GM12878 (cell line): Measurements from ENCODE around the gene SWI5. TPM values are rescaled to one million over a fixed set of nuclear protein-coding genes. Genes with fewer than 3 reads are reported as not detected.

Experiments used
- ATAC-seq: fragments of 200-7000 bp; cut with Tn5 transposase; 3 replicates; pipeline ENCODE4 v1.9.1; 2020; ENCODE audit warnings: mild to moderate bottlenecking, moderate library complexity
- BruUV-seq: library from RNA; stranded (reverse); fragments of 400-500 nt; replicated peaks from 2 replicates; lab custom pipeline; 2021; lab: Mats Ljungman, UMichigan
- CTCF ChIA-PET: fragments of 300-600 bp; sonication (Branson Sonifier 250); formaldehyde crosslinking; extraction: SDS; loops from one replicate; lab custom pipeline; 2021; ENCODE audit warnings: inconsistent platforms; lab: Yijun Ruan, JAX
- POLR2A ChIA-PET: fragments of 350-600 bp; formaldehyde crosslinking; extraction: SDS; loops from one replicate; lab custom pipeline; 2021; ENCODE audit warnings: inconsistent platforms; lab: Charles Lee
- RAD21 ChIA-PET: fragments of 300-600 bp; sonication (Branson Sonifier 250); formaldehyde crosslinking; loops from one replicate; lab custom pipeline; 2023; ENCODE audit warnings: antibody characterized with exemption; ENCODE audit not compliant: unreplicated experiment; lab: Charles Lee
- SMC1A ChIA-PET: fragments of 300-600 bp; sonication (Branson Sonifier 250); formaldehyde crosslinking; loops from one replicate; lab custom pipeline; 2023; ENCODE audit not compliant: unreplicated experiment, uncharacterized antibody; lab: Charles Lee
- DNase-seq: peaks from one replicate; pipeline ENCODE4 v3.0.0-alpha.2; 2011; ENCODE audit warnings: low read depth, low spot score
- FAIRE-seq: peaks from 3 replicates; lab custom pipeline; 2011; peaks lifted over from hg19 to GRCh38; lab: Jason Lieb, UNC
- H2AFZ ChIP-seq: 2 replicates; pipeline ENCODE4 v1.6.0; 2011; ENCODE audit warnings: low read depth, low read length, control low read depth; ENCODE audit not compliant: control insufficient read depth
- H3K27ac ChIP-seq: 2 replicates; pipeline ENCODE4 v1.5.1; 2011; ENCODE audit warnings: control low read depth; ENCODE audit not compliant: control insufficient read depth, insufficient read depth
- H3K27me3 ChIP-seq, 2 experiments: replicated peaks in 1 of 2; 2 replicates each; pipeline versions ENCODE4 v1.6.0 to v1.6.1; 2011; ENCODE audit warnings: low read length in 1 of 2; ENCODE audit not compliant: control insufficient read depth in 2 of 2, insufficient read depth in 2 of 2
- H3K36me3 ChIP-seq, 2 experiments: 2 replicates each; pipeline ENCODE4 v1.5.1; 2011; ENCODE audit warnings: low read length in 1 of 2; ENCODE audit not compliant: control insufficient read depth in 2 of 2, insufficient read depth in 2 of 2
- H3K4me1 ChIP-seq: 2 replicates; pipeline ENCODE4 v1.6.1; 2011; ENCODE audit warnings: mild to moderate bottlenecking, low read length, moderate library complexity, mixed read lengths; ENCODE audit not compliant: control insufficient read depth, insufficient read depth
- H3K4me2 ChIP-seq: 2 replicates; pipeline ENCODE4 v1.6.0; 2011; ENCODE audit warnings: control low read depth; ENCODE audit not compliant: control insufficient read depth, insufficient read depth
- H3K4me3 ChIP-seq: fragments of 200-600 bp; sonication (generic); 2 replicates; pipeline ENCODE4 v1.5.1; 2016
- H3K79me2 ChIP-seq: 2 replicates; pipeline ENCODE4 v1.6.0; 2011; ENCODE audit warnings: low read length; ENCODE audit not compliant: control insufficient read depth, insufficient read depth
- H3K9ac ChIP-seq: 2 replicates; pipeline ENCODE4 v1.8.0; 2011; ENCODE audit warnings: low read length, control low read depth, mixed read lengths; ENCODE audit not compliant: control insufficient read depth, insufficient read depth
- H3K9me3 ChIP-seq: replicated peaks from 3 replicates; pipeline ENCODE4 v1.5.1; 2011; ENCODE audit warnings: mild to moderate bottlenecking, low read length; ENCODE audit not compliant: control insufficient read depth, insufficient read depth
- H4K20me1 ChIP-seq: 2 replicates; pipeline ENCODE4 v1.6.0; 2011; ENCODE audit not compliant: control insufficient read depth, insufficient read depth
- NFXL1 ChIP-seq: fragments of 450-650 bp; IDR thresholded peaks from 2 replicates; pipeline ENCODE4 v1.6.1; 2017; ENCODE audit warnings: antibody characterized with exemption, mild to moderate bottlenecking, borderline replicate concordance
- NR2F1 ChIP-seq: fragments of 450-650 bp; conservative IDR thresholded peaks from 2 replicates; pipeline ENCODE4 v1.6.1; 2017; ENCODE audit warnings: mild to moderate bottlenecking
- POU2F2 ChIP-seq: IDR thresholded peaks from 3 replicates; pipeline ENCODE4 v1.6.1; 2011; ENCODE audit warnings: low read depth, mild to moderate bottlenecking, low read length, borderline replicate concordance
- RFX5 ChIP-seq: IDR thresholded peaks from 2 replicates; pipeline ENCODE4 v1.6.1; 2011; ENCODE audit warnings: low read depth, low read length, improper control_type of control experiment
- STAT3 ChIP-seq: IDR thresholded peaks from 2 replicates; pipeline ENCODE4 v1.6.1; 2011; ENCODE audit warnings: low read depth, low read length, improper control_type of control experiment
- TAF1 ChIP-seq: IDR thresholded peaks from 2 replicates; pipeline ENCODE4 v1.6.1; 2011; ENCODE audit warnings: mild to moderate bottlenecking, low read depth, low read length, borderline replicate concordance
- TARDBP ChIP-seq: IDR thresholded peaks from 2 replicates; pipeline ENCODE4 v1.6.1; 2016; ENCODE audit warnings: borderline replicate concordance
- WGBS: methylation state at CpG from one replicate; pipeline ENCODE4 v1.1.6; 2016; ENCODE audit warnings: low lambda C conversion rate; ENCODE audit not compliant: insufficient replicate concordance, insufficient coverage; ENCODE audit errors: missing lambda C conversion rate; 5-methylcytosine and 5-hydroxymethylcytosine counted together
- in situ Hi-C: fragments of 300-500 bp; cut with MboI; formaldehyde crosslinking; loops from 9 replicates; pipeline ENCODE4 v1.14.3; 2018; ENCODE audit warnings: mixed read lengths
- intact Hi-C: fragments of 100-400 bp; cut with micrococcal nuclease; formaldehyde crosslinking; loops from one replicate; pipeline ENCODE4 v1.14.2; 2022; ENCODE audit not compliant: unreplicated experiment
- polyA plus RNA-seq, 11 experiments: library from polyadenylated mRNA; depleted of rRNA in 4 of 11; unstranded in 6 of 11; stranded (reverse) in 5 of 11; fragments of >200 nt; fragmentation: Nextera tagmentation in 4 of 11; fragmentation: Illumina TruSeq in 1 of 11; extraction: Ambion mirVana in 4 of 11; extraction: Trizol in 1 of 11; gene quantifications; 1 replicate in 1 of 11; 2 replicates in 10 of 11; pipeline versions ENCODE4 v1.2.1 to v1.2.3, GENCODE V29; 2011 to 2016; ENCODE audit warnings: inconsistent platforms in 2 of 11, missing spikeins in 2 of 11, low read depth in 1 of 11
- total RNA-seq, 4 experiments: library from RNA; depleted of rRNA in 3 of 4; stranded (reverse); fragments of >200 nt in 3 of 4; fragmentation: Illumina TruSeq in 1 of 4; extraction: Trizol in 1 of 4; gene quantifications; 2 replicates each; pipeline versions ENCODE4 v1.2.1 to v1.2.3, GENCODE V29; 2013 to 2021

Gene SWI5
- total and polyA plus RNA-seq, 10 of the 15 experiments (the other 5 are each of a cell fraction or from before 2014, with no cell fraction given), result 13.3 to 36.2 (median 18.1) TPM

DNA sequence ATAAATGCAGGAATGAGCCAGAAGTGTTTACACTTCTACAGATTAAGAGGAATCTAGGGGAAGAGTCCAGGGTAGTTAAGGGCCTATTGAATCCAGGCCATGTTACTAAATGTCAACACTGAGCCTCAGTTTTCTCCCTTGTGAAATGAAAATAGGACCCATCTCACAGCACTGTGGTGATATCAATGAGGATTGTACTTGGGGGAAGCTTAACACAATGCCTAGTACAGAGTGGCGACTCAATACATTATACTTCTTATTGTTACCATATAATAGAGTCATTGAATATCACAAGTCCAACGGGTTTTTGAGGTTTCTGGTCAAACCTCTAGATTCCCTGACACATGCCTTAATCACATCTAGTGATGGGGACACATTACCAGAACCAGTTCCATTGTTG, 41.6 kb downstream of the SWI5 start:
- H3K27me3 ChIP-seq, result no peaks in the 10 kb centered on the region
- peaks cover 12% of the 10 kb centered on the region for H3K79me2 ChIP-seq
- H3K9me3 ChIP-seq, result no peaks in the 10 kb centered on the region
- no peak overlapping the region for H3K4me2 ChIP-seq
- no peak overlapping the region for H2AFZ ChIP-seq
- no peak overlapping the region for H3K27ac ChIP-seq
- ATAC-seq (no peak), FAIRE-seq (no peak), DNase-seq (no peak)
- 88% methylated on average over 2 of the region's 2 CpGs for WGBS
- ChIA-PET RAD21 (no interaction called here), SMC1A (interaction anchor here (0.7 kb wide), 1 partner anchor 586 kb away, joined by 3 read pairs; no protein-coding TSS in a partner anchor), CTCF (no interaction called here), POLR2A (no interaction called here)
- H3K36me3 ChIP-seq, result peaks cover 4 to 15% of the 10 kb centered on the region in 2 experiments
- BruUV-seq, result no TSS peak
- peaks cover 6% of the 10 kb centered on the region for H3K4me1 ChIP-seq
- in situ Hi-C loops, result no loop called here
- no peak overlapping the region for H3K4me3 ChIP-seq
- TF ChIP-seq NFXL1 (no peak), NR2F1 (no peak)
- no peak overlapping the region for H3K9ac ChIP-seq
- intact Hi-C loops, result no loop called here
- H4K20me1 ChIP-seq, result no peaks in the 10 kb centered on the region

DNA sequence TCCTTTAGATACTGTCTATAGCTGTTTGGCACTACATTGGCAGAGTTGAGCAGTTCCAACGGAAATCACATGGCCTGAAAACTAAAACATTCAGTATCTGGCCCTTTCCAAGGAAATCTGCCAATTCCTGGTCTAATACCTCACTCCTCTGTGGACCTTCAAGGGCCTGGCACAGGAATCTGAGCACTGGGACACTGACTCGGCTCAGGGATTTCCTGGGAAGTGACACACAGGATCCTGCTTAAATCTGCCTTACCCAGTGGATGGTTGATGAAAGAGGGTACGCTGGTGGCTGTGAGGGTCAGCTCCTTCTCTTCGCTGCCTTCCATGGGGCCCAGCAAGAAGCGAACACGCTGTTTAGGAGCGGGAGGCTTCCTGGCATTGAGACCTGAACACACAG, 45.3 kb downstream of the SWI5 start:
- RAD21 ChIA-PET, result interaction anchor here (1.7 kb wide), 1 partner anchor 20 kb away, joined by 4 read pairs; no protein-coding TSS in a partner anchor
- POLR2A ChIA-PET, result interaction anchor here (1.0 kb wide), 1 partner anchor 18 kb away, joined by 3 read pairs; no protein-coding TSS in a partner anchor
- no TSS peak for BruUV-seq
- WGBS, result 94% methylated on average over 7 of the region's 7 CpGs
- DNase-seq (no peak), FAIRE-seq (no peak), ATAC-seq (no peak)
- Histone ChIP-seq H3K36me3 (peaks cover 1 to 17% of the 10 kb centered on the region in 2 experiments), H2AFZ (peak overlapping the region; percentile 95; the same call in 1 of the 2 replicates), H3K9me3 (no peaks in the 10 kb centered on the region), H3K4me3 (peak overlapping the region; percentile 96), H3K27ac (no peak overlapping the region), H3K4me1 (peaks cover 6% of the 10 kb centered on the region), H3K27me3 (no peaks in the 10 kb centered on the region), H3K79me2 (peaks cover 29% of the 10 kb centered on the region), H3K9ac (peak overlapping the region; percentile 65), H3K4me2 (peak overlapping the region; percentile 87), H4K20me1 (no peaks in the 10 kb centered on the region)
- CTCF ChIA-PET, result interaction anchor here (0.7 to 2.6 kb wide), 6 partner anchors 18 to 99 kb away, joined by 3 to 6 read pairs (median 4); no protein-coding TSS in a partner anchor
- intact Hi-C loops, result no loop called here
- in situ Hi-C loops, result no loop called here
- SMC1A ChIA-PET, result interaction anchor here (1.1 kb wide), 1 partner anchor 41 kb away, joined by 3 read pairs; no protein-coding TSS in a partner anchor
- TF ChIP-seq RFX5, result no peak
- no peak for TF ChIP-seq POU2F2
- no peak for TF ChIP-seq TAF1
- TF ChIP-seq TARDBP, result no peak
- no peak for TF ChIP-seq STAT3
